Prostate gland (tissue), 2 donors: ENCODE measurements around the gene ARHGAP24. TPM values are rescaled to one million over a fixed set of nuclear protein-coding genes. Genes with fewer than 3 reads are reported as not detected.

Experiments used
- DNase-seq: peaks from one replicate; pipeline ENCODE4 v3.0.0-alpha.2; 2019; ENCODE audit warnings: low spot score
- H3K27ac ChIP-seq, 2 donors: fragments of 200-600 bp; sonication (generic); 2 replicates each; pipeline ENCODE4 v1.5.1; 2017 to 2019
- H3K27me3 ChIP-seq: fragments of 200-600 bp; sonication (generic); replicated peaks from 2 replicates; pipeline ENCODE4 v1.5.1; 2019; ENCODE audit not compliant: insufficient read depth
- H3K36me3 ChIP-seq, 2 donors: fragments of 200-600 bp; sonication (generic); 1 replicate in 1 of 2; 2 replicates in 1 of 2; pipeline versions ENCODE4 v1.5.1 to v1.8.1; 2017 to 2019
- H3K4me1 ChIP-seq: fragments of 200-600 bp; sonication (generic); replicated peaks from 2 replicates; pipeline ENCODE4 v1.5.1; 2019
- H3K4me3 ChIP-seq, 2 donors: fragments of 200-600 bp; sonication (generic); 2 replicates each; pipeline ENCODE4 v1.5.1; 2017 to 2019
- H3K9me3 ChIP-seq: fragments of 200-600 bp; sonication (generic); 2 replicates; pipeline ENCODE4 v1.5.1; 2017
- POLR2A ChIP-seq: fragments of 450-650 bp; IDR thresholded peaks from one replicate; pipeline ENCODE4 v1.6.1; 2016; ENCODE audit warnings: antibody characterized with exemption, mild to moderate bottlenecking
- POLR2AphosphoS5 ChIP-seq: sonication (generic); formaldehyde crosslinking; IDR thresholded peaks from one replicate; pipeline ENCODE4 v1.6.1; 2017; ENCODE audit warnings: antibody characterized with exemption
- WGBS: methylation state at CpG from one replicate; pipeline ENCODE4 v1.1.5; 2018; 5-methylcytosine and 5-hydroxymethylcytosine counted together
- intact Hi-C: fragments of 100-400 bp; cut with DNase I; formaldehyde crosslinking; loops from one replicate; pipeline ENCODE4 v1.14.2; 2022
- total RNA-seq, 2 donors: library from RNA; depleted of rRNA; stranded (reverse); fragments of >200 nt; gene quantifications; one replicate each; pipeline ENCODE4 v1.1.0, GENCODE V29; 2016
- TF ChIP-seq, protein P1 (sequence below), 4 experiments: fragments of 200-600 bp in 2 of 4; fragments of 450-650 bp in 2 of 4; sonication (generic) in 2 of 4; IDR thresholded peaks; 1 replicate in 3 of 4; 2 replicates in 1 of 4; pipeline ENCODE4 v1.5.1; 2016 to 2019; ENCODE audit warnings: antibody characterized with exemption in 4 of 4, mild to moderate bottlenecking in 2 of 4, moderate library complexity in 2 of 4

ARHGAP24 gene
- total RNA-seq, 2 donors from 2014 or later = 6.7 to 7.4 TPM

DNA sequence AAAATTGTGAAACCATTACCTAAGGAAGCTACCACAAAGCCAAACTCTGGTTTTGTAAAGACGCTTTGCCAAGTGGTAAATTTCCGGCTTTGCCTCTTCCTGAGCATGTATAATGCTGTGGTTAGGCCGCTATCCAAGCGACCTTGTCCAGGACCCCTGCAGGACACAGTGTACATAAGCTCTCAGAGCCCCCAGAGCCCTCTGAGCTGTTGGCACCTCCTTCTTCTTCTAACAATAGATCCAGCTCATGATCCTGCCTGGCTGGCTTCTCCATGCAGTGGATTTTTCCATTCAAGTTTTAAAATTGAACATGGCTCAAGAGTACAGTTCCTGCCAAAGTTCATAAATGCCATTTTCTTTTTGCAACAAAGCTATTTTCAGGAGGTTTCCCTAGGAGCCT is 558.2 kb downstream of the ARHGAP24 start:
- H3K36me3 ChIP-seq = no peaks in the 10 kb centered on the region
- DNase-seq = peak; percentile 25
- H3K4me1 ChIP-seq = peaks cover 5% of the 10 kb centered on the region
- WGBS = 14% methylated on average over 4 of the region's 4 CpGs
- intact Hi-C loops = no loop called here
- H3K27ac ChIP-seq = peak overlapping the region; percentile 37 to 76
- H3K4me3 ChIP-seq = no peak overlapping the region
- H3K9me3 ChIP-seq = no peaks in the 10 kb centered on the region
- TF ChIP-seq POLR2A = no peak
- TF ChIP-seq, protein P1, sequence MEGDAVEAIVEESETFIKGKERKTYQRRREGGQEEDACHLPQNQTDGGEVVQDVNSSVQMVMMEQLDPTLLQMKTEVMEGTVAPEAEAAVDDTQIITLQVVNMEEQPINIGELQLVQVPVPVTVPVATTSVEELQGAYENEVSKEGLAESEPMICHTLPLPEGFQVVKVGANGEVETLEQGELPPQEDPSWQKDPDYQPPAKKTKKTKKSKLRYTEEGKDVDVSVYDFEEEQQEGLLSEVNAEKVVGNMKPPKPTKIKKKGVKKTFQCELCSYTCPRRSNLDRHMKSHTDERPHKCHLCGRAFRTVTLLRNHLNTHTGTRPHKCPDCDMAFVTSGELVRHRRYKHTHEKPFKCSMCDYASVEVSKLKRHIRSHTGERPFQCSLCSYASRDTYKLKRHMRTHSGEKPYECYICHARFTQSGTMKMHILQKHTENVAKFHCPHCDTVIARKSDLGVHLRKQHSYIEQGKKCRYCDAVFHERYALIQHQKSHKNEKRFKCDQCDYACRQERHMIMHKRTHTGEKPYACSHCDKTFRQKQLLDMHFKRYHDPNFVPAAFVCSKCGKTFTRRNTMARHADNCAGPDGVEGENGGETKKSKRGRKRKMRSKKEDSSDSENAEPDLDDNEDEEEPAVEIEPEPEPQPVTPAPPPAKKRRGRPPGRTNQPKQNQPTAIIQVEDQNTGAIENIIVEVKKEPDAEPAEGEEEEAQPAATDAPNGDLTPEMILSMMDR (IDR thresholded peaks at IDR 0.05) = no peak
- no peak for TF ChIP-seq POLR2AphosphoS5
- no peaks in the 10 kb centered on the region for H3K27me3 ChIP-seq

DNA sequence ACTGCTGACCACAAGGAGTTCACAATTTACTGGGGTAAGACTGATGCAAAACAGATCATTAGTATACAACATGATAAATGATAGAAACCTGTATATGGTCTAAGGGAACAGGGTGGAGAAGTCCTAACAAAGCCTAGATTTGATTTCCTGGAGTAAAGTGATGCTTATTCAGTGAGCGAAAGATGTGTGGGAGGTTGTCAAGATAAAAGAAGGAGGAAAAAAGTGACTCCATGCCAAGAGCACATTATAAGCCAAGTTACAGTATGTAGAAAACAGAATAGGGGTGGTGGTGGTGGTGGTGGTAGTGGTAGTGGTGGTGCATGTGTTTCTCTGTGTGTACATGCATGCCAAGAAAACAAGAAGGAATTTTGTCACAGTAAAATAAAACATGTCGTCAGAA is 559.7 kb downstream of the ARHGAP24 start:
- intact Hi-C loops = no loop called here
- 83% methylated on average over 2 of the region's 2 CpGs for WGBS
- H3K36me3 ChIP-seq = no peaks in the 10 kb centered on the region
- H3K9me3 ChIP-seq = no peaks in the 10 kb centered on the region
- H3K4me1 ChIP-seq = peaks cover 5% of the 10 kb centered on the region
- no peaks in the 10 kb centered on the region for H3K27me3 ChIP-seq
- no peak overlapping the region for H3K4me3 ChIP-seq
- TF ChIP-seq, protein P1 (IDR thresholded peaks at IDR 0.05) = no peak
- no peak for TF ChIP-seq POLR2A
- TF ChIP-seq POLR2AphosphoS5 = no peak
- no peak for DNase-seq
- no peak overlapping the region for H3K27ac ChIP-seq

DNA sequence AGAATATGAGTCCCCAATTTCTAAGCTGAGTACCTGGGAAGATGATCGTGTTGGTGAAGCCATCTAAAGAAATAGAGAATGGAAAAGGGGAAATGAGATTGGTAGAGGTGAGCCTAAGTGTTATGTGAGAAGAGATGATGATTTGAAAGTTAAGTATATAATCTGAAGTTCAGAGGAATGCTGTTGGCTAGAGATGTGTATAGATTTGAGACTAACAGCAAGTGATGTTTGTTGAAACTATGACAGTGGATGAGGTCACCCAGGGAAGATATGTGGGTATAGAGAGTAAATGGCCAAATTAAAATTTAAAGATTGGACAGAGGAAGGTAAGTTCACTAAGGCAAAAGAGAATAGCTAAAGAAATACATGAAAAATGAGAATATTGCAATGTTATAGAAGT is 560.7 kb downstream of the ARHGAP24 start:
- no peaks in the 10 kb centered on the region for H3K27me3 ChIP-seq
- no peaks in the 10 kb centered on the region for H3K36me3 ChIP-seq
- no peak overlapping the region for H3K27ac ChIP-seq
- WGBS = 91% methylated on average over 1 of the region's 1 CpG
- H3K4me1 ChIP-seq = peaks cover 5% of the 10 kb centered on the region
- H3K4me3 ChIP-seq = no peak overlapping the region
- no peak for DNase-seq
- TF ChIP-seq POLR2A (no peak), POLR2AphosphoS5 (no peak)
- TF ChIP-seq, protein P1 (IDR thresholded peaks at IDR 0.05) = no peak
- intact Hi-C loops = no loop called here
- H3K9me3 ChIP-seq = no peaks in the 10 kb centered on the region

DNA sequence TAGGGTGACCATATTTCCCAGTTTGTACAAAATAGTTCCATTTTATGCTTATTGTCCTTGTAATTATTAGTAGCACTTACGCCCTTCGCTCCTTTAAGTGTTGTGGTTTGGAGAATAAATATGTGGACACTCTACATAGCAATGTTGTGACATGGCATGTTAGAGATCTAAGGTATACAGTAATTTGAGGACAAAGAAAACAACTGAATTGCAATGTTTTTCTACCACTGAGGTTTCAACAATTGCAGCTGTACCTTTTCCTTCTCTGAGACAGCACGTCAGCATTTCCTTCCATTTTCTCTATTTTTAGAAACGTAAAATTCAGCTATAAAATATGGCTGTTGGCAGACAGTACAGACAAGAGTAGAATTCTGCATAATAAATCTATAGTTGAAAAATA is 561.8 kb downstream of the ARHGAP24 start:
- 75% methylated on average over 4 of the region's 4 CpGs for WGBS
- H3K4me1 ChIP-seq = peaks cover 5% of the 10 kb centered on the region
- no peaks in the 10 kb centered on the region for H3K9me3 ChIP-seq
- H3K27me3 ChIP-seq = no peaks in the 10 kb centered on the region
- no peak for DNase-seq
- no peak overlapping the region for H3K27ac ChIP-seq
- TF ChIP-seq POLR2AphosphoS5 (no peak), POLR2A (no peak)
- TF ChIP-seq, protein P1 (IDR thresholded peaks at IDR 0.05) = no peak
- H3K36me3 ChIP-seq = no peaks in the 10 kb centered on the region
- intact Hi-C loops = no loop called here
- H3K4me3 ChIP-seq = no peak overlapping the region

DNA sequence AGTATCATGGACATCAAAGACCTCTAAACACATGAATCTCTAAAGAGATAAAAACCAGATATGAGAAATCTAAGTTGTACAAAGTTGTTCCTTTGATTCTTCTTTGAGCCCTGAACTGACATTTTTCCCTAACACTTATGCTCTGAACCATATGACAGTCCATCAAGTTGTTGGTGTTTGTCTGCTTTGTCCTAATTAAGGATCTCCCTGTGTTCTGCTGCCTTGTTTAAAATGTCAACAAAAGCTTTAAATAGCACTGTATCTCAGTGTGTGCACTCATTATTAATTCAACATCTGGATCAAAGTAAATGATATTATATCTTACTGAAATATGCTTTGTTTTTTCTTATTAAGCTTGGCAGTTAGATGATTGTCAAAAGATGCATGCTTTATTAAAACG is 563.1 kb downstream of the ARHGAP24 start:
- 96% methylated on average over 1 of the region's 1 CpG for WGBS
- no peak overlapping the region for H3K27ac ChIP-seq
- no peaks in the 10 kb centered on the region for H3K9me3 ChIP-seq
- intact Hi-C loops = no loop called here
- no peak for DNase-seq
- H3K36me3 ChIP-seq = no peaks in the 10 kb centered on the region
- no peak overlapping the region for H3K4me3 ChIP-seq
- H3K27me3 ChIP-seq = no peaks in the 10 kb centered on the region
- peaks cover 5% of the 10 kb centered on the region for H3K4me1 ChIP-seq
- TF ChIP-seq POLR2AphosphoS5 = no peak
- TF ChIP-seq, protein P1 (IDR thresholded peaks at IDR 0.05) = no peak
- TF ChIP-seq POLR2A = no peak
